ENCODE results near the gene RAD51B. TPM values are rescaled to one million over a fixed set of nuclear protein-coding genes. Genes with fewer than 3 reads are reported as not detected.

The RAD51B gene
- total RNA-seq, 1 experiment from 2014 or later: 8.5 TPM

DNA sequence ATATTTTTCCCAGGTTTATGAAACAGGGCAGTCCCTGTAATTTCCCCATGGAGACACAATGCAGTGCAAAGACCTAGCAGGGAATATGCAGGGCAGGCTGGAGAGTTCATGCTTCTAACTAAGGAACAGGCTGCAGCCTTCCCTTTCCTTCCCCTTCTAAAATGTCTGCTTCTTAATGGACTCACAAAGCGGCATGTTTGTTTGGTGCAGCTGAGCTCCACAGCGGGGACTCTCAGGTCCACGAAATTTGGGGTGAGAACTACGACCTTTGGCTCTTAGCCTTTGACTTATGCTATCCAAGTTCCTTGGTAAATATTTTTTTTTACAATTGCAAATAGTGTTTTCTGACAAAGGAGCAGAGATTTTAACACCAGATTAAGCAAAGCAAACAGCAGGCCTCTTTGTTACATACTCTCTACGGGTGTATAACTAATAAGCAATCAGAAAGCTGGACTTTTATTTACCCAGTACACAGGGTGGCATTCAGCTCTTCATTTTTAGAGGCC is 649.7 kb downstream of the RAD51B start:
- ATAC-seq: peak; percentile 68
- CTCF ChIA-PET: no interaction called here

DNA sequence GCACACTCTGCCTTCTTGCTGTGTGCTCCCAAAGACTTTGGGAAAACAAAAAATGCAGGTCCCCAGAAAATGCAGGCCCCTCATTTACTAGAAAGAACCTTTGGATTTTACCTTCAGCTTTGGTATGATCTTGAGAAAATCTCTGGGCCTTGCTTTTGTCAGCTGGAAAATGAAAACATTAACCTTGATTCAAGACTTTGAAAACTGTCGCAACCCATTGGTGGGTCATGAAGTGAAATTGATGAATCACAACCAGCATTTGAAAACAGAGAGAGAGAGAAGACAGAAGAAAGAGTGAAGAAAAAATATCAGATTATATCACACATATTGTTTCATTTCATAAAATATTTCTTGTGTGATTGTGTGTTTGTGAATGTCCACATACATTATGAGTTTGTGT is 650.8 kb downstream of the RAD51B start:
- ChIA-PET POLR2A (no interaction called here), CTCF (no interaction called here)
- intact Hi-C loops (cut with micrococcal nuclease; ENCODE audit: unreplicated experiment) (no loop called here), in situ Hi-C loops (cut with HindIII; ENCODE audit: low pct_unique_long_range_greater_than_20kb, low sequenced_read_pairs) (no loop called here)
- TF ChIP-seq SIN3A (IDR thresholded peaks at IDR 0.05; ENCODE audit: borderline replicate concordance, insufficient read depth, low read depth, low read length) (no peak), TCF7L2 (IDR thresholded peaks at IDR 0.05; ENCODE audit: low read depth, low read length) (no peak), POLR2AphosphoS5 (IDR thresholded peaks at IDR 0.05; ENCODE audit: low read depth, low read length) (no peak)
- TF ChIP-seq, protein P1, sequence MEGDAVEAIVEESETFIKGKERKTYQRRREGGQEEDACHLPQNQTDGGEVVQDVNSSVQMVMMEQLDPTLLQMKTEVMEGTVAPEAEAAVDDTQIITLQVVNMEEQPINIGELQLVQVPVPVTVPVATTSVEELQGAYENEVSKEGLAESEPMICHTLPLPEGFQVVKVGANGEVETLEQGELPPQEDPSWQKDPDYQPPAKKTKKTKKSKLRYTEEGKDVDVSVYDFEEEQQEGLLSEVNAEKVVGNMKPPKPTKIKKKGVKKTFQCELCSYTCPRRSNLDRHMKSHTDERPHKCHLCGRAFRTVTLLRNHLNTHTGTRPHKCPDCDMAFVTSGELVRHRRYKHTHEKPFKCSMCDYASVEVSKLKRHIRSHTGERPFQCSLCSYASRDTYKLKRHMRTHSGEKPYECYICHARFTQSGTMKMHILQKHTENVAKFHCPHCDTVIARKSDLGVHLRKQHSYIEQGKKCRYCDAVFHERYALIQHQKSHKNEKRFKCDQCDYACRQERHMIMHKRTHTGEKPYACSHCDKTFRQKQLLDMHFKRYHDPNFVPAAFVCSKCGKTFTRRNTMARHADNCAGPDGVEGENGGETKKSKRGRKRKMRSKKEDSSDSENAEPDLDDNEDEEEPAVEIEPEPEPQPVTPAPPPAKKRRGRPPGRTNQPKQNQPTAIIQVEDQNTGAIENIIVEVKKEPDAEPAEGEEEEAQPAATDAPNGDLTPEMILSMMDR (IDR thresholded peaks at IDR 0.05): no peak
- TF ChIP-seq, protein P2, sequence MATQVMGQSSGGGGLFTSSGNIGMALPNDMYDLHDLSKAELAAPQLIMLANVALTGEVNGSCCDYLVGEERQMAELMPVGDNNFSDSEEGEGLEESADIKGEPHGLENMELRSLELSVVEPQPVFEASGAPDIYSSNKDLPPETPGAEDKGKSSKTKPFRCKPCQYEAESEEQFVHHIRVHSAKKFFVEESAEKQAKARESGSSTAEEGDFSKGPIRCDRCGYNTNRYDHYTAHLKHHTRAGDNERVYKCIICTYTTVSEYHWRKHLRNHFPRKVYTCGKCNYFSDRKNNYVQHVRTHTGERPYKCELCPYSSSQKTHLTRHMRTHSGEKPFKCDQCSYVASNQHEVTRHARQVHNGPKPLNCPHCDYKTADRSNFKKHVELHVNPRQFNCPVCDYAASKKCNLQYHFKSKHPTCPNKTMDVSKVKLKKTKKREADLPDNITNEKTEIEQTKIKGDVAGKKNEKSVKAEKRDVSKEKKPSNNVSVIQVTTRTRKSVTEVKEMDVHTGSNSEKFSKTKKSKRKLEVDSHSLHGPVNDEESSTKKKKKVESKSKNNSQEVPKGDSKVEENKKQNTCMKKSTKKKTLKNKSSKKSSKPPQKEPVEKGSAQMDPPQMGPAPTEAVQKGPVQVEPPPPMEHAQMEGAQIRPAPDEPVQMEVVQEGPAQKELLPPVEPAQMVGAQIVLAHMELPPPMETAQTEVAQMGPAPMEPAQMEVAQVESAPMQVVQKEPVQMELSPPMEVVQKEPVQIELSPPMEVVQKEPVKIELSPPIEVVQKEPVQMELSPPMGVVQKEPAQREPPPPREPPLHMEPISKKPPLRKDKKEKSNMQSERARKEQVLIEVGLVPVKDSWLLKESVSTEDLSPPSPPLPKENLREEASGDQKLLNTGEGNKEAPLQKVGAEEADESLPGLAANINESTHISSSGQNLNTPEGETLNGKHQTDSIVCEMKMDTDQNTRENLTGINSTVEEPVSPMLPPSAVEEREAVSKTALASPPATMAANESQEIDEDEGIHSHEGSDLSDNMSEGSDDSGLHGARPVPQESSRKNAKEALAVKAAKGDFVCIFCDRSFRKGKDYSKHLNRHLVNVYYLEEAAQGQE (IDR thresholded peaks at IDR 0.05; ENCODE audit: insufficient read depth in 1 of 2, low read depth in 2 of 2, low read length in 1 of 2): no peak
- DNase-seq (ENCODE audit: low read depth, low spot score) (no peak), ATAC-seq (no peak)
- peaks cover 11% of the 10 kb centered on the region for H3K4me1 ChIP-seq (ENCODE audit: control insufficient read depth, insufficient read depth, low read length)
- no peaks in the 10 kb centered on the region for H3K36me3 ChIP-seq (ENCODE audit: control insufficient read depth, insufficient read depth, low read length)
- H3K9me3 ChIP-seq (ENCODE audit: control insufficient read depth, insufficient read depth, low read depth, low read length): no peaks in the 10 kb centered on the region
- H3K4me3 ChIP-seq (ENCODE audit: low read depth in 2 of 2, low read length in 2 of 2): no peak overlapping the region
- BruUV-seq (replicated peaks): no TSS peak
- H3K27me3 ChIP-seq (ENCODE audit: control insufficient read depth, insufficient read depth, low read length): no peaks in the 10 kb centered on the region
- H3K27ac ChIP-seq (ENCODE audit: low read length): 0 out of 2 replicates have a peak overlapping the region, but pooled peaks have one; percentile 36

More for the DNA sequence above, 649.7 kb downstream of the RAD51B start:
- Histone ChIP-seq H3K4me3 (ENCODE audit: low read depth in 2 of 2, low read length in 2 of 2) (no peak overlapping the region), H3K27me3 (ENCODE audit: control insufficient read depth, insufficient read depth, low read length) (no peaks in the 10 kb centered on the region), H3K36me3 (ENCODE audit: control insufficient read depth, insufficient read depth, low read length) (no peaks in the 10 kb centered on the region), H3K4me1 (ENCODE audit: control insufficient read depth, insufficient read depth, low read length) (peaks cover 11% of the 10 kb centered on the region), H3K9me3 (ENCODE audit: control insufficient read depth, insufficient read depth, low read depth, low read length) (no peaks in the 10 kb centered on the region), H3K27ac (ENCODE audit: low read length) (peak overlapping the region; percentile 68; the same call in 1 of the 2 replicates)
- intact Hi-C loops (cut with micrococcal nuclease; ENCODE audit: unreplicated experiment) (no loop called here), in situ Hi-C loops (cut with HindIII; ENCODE audit: low pct_unique_long_range_greater_than_20kb, low sequenced_read_pairs) (no loop called here)
- DNase-seq (ENCODE audit: low read depth, low spot score): no peak
- BruUV-seq (replicated peaks): no TSS peak
- TF ChIP-seq TCF7L2 (IDR thresholded peaks at IDR 0.05; ENCODE audit: low read depth, low read length) (peak; percentile 43; the same call in 1 of the 2 replicates), POLR2AphosphoS5 (IDR thresholded peaks at IDR 0.05; ENCODE audit: low read depth, low read length) (no peak)
- POLR2A ChIA-PET: interaction anchor here (0.6 kb wide), 1 partner anchor 319 kb away, joined by 4 read pairs; no protein-coding TSS in a partner anchor
